Adrenal gland (tissue), 5 donors: Measurements from ENCODE around the gene TAAR6.

ENCODE experiments used
- CTCF ChIP-seq, 6 experiments: fragments of 450-650 bp in 4 of 6; fragments of 200-600 bp in 2 of 6; sonication (generic) in 1 of 6; IDR thresholded peaks; 1 replicate in 5 of 6; 2 replicates in 1 of 6; pipeline versions ENCODE4 v1.5.1 to v1.8.0; 2016 to 2021; ENCODE audit warnings: antibody characterized with exemption in 6 of 6, mild to moderate bottlenecking in 2 of 6, moderate library complexity in 1 of 6
- POLR2A ChIP-seq, 2 donors: fragments of 450-650 bp; IDR thresholded peaks; one replicate each; pipeline ENCODE4 v1.6.1; 2017; ENCODE audit warnings: antibody characterized with exemption in 2 of 2, mild to moderate bottlenecking in 2 of 2, moderate library complexity in 1 of 2
- donor health status: DM: no; HTN: no; CAD: no.

- TF ChIP-seq POLR2A (IDR thresholded peaks at IDR 0.05) (no peak), CTCF (IDR thresholded peaks at IDR 0.05) (no peak)
Observed at GRCh38 chr6:132524646-132525045, 45.5 kb upstream of the TAAR6 start.
